OCI-LY3 (cell line): ENCODE measurements around the gene LECT2.

Source experiments
- H2AFZ ChIP-seq: fragments of 200-600, 300-600 bp; shearing (Covaris generic); 2 replicates; pipeline ENCODE4 v1.6.0; 2014; ENCODE audit warnings: antibody characterized with exemption, low read depth, low read length
- H3K27ac ChIP-seq: fragments of 200-600, 300-600 bp; sonication (generic); 2 replicates; pipeline ENCODE4 v1.5.1; 2014; ENCODE audit warnings: mild to moderate bottlenecking, low read length, moderate library complexity, mixed read lengths
- H3K27me3 ChIP-seq: fragments of 200-600, 300-600 bp; sonication (generic); 2 replicates; pipeline ENCODE4 v1.6.1; 2014; ENCODE audit warnings: low read depth, low read length, mixed read lengths
- H3K36me3 ChIP-seq: fragments of 200-600, 300-600 bp; sonication (generic); replicated peaks from 2 replicates; pipeline ENCODE3; 2014; ENCODE audit warnings: low read depth, low read length, mixed read lengths
- H3K4me1 ChIP-seq: fragments of 300-600, 200-600 bp; sonication (generic); 2 replicates; pipeline ENCODE4 v1.6.1; 2014; ENCODE audit warnings: low read length, mixed read lengths
- H3K4me2 ChIP-seq: fragments of 200-600, 300-600 bp; sonication (generic); 2 replicates; pipeline ENCODE4 v1.6.1; 2014; ENCODE audit warnings: low read length, mixed read lengths
- H3K4me3 ChIP-seq: fragments of 300-600, 200-600 bp; sonication (generic); 2 replicates; pipeline ENCODE4 v1.5.1; 2014; ENCODE audit warnings: antibody characterized with exemption, mild to moderate bottlenecking, low read length, moderate library complexity
- H3K79me2 ChIP-seq: fragments of 300-600, 200-600 bp; shearing (Covaris generic); 2 replicates; pipeline ENCODE4 v1.6.1; 2014; ENCODE audit warnings: mild to moderate bottlenecking, low read length, mixed read lengths
- H3K9ac ChIP-seq: fragments of 300-600, 200-600 bp; shearing (Covaris generic); 2 replicates; pipeline ENCODE4 v1.6.0; 2014; ENCODE audit warnings: mild to moderate bottlenecking, low read length, moderate library complexity
- H3K9me3 ChIP-seq: fragments of 200-600, 300-600 bp; shearing (Covaris generic); 2 replicates; pipeline ENCODE4 v1.6.1; 2014; ENCODE audit warnings: low read length, mixed read lengths; ENCODE audit not compliant: insufficient read depth
- H4K20me1 ChIP-seq: fragments of 200-600, 300-600 bp; sonication (generic); 2 replicates; pipeline ENCODE4 v1.6.1; 2016; ENCODE audit warnings: low read length, mixed read lengths; ENCODE audit not compliant: insufficient read depth
- EZH2phosphoT487 ChIP-seq: fragments of 200-600 bp; shearing (Covaris generic); IDR thresholded peaks from 2 replicates; pipeline ENCODE4 v1.6.1; 2018; ENCODE audit warnings: antibody characterized with exemption, mixed run types, low read depth
- TF ChIP-seq, protein P1 (sequence below): fragments of 200-600, 300-600 bp; sonication (generic); IDR thresholded peaks from 2 replicates; pipeline ENCODE4 v1.5.1; 2014; ENCODE audit warnings: antibody characterized with exemption, low read length, low read depth

LECT2 gene

DNA sequence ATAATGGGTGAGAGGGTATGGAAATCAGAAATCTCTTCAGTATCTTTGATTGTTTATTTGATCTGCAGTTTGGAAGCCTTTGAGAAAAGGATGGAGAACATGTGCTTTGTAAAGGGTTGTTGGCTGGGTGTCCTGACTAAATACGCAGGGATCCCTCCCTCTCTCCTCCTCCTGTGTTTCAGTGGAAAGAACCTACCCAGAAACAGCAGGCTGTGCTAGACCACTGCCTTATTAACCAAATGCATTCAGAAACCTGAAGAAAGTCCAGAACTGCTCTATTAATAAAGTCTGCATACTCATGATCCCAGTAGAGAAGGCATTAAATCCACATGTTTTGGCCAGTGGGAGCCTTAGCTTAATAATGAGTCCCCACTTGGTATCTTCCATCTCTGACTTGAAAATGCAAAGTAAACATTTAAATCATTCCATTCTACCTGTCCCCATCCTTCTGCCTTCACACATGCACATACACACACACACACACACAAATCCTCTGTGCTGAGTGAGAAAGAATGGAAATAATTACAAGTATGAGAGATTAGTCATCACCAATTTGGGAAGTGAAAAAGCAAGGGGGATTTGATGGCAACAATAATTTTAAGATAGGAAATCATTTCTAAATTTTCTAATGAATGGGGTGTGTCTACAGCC, 10.0 kb upstream of the LECT2 start:
- Histone ChIP-seq H3K4me1 (peaks cover 18% of the 10 kb centered on the region), H3K79me2 (no peaks in the 10 kb centered on the region)

GRCh38 chr5:135955525-135955924, 742 bp upstream of the LECT2 start:
- Histone ChIP-seq H3K4me3 (no peak overlapping the region), H3K4me2 (peak overlapping the region; percentile 14; the same call in 1 of the 2 replicates), H3K4me1 (peaks cover 5% of the 10 kb centered on the region; the same call in 1 of the 2 replicates), H3K36me3 (no peaks in the 10 kb centered on the region), H2AFZ (peak overlapping the region; percentile 30; the same call in 1 of the 2 replicates), H3K27me3 (peaks cover 1% of the 10 kb centered on the region; the same call in 1 of the 2 replicates), H3K79me2 (no peaks in the 10 kb centered on the region), H3K9ac (no peak overlapping the region), H3K9me3 (no peaks in the 10 kb centered on the region), H4K20me1 (no peaks in the 10 kb centered on the region), H3K27ac (no peak overlapping the region)
- TF ChIP-seq, protein P1, sequence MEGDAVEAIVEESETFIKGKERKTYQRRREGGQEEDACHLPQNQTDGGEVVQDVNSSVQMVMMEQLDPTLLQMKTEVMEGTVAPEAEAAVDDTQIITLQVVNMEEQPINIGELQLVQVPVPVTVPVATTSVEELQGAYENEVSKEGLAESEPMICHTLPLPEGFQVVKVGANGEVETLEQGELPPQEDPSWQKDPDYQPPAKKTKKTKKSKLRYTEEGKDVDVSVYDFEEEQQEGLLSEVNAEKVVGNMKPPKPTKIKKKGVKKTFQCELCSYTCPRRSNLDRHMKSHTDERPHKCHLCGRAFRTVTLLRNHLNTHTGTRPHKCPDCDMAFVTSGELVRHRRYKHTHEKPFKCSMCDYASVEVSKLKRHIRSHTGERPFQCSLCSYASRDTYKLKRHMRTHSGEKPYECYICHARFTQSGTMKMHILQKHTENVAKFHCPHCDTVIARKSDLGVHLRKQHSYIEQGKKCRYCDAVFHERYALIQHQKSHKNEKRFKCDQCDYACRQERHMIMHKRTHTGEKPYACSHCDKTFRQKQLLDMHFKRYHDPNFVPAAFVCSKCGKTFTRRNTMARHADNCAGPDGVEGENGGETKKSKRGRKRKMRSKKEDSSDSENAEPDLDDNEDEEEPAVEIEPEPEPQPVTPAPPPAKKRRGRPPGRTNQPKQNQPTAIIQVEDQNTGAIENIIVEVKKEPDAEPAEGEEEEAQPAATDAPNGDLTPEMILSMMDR, result no peak
- no peak for TF ChIP-seq EZH2phosphoT487

More for the DNA sequence above, 10.0 kb upstream of the LECT2 start:
- no peak overlapping the region for H3K27ac ChIP-seq
- no peak overlapping the region; the same call in 1 of the 2 replicates for H3K9ac ChIP-seq
- H3K4me3 ChIP-seq, result no peak overlapping the region; the same call in 1 of the 2 replicates
- no peaks in the 10 kb centered on the region for H3K27me3 ChIP-seq
- no peaks in the 10 kb centered on the region for H4K20me1 ChIP-seq
- no peak overlapping the region for H2AFZ ChIP-seq
- no peak for TF ChIP-seq EZH2phosphoT487
- TF ChIP-seq, protein P1, result no peak
- no peaks in the 10 kb centered on the region for H3K36me3 ChIP-seq
- peak overlapping the region; percentile 52 for H3K4me2 ChIP-seq
- no peaks in the 10 kb centered on the region for H3K9me3 ChIP-seq

DNA sequence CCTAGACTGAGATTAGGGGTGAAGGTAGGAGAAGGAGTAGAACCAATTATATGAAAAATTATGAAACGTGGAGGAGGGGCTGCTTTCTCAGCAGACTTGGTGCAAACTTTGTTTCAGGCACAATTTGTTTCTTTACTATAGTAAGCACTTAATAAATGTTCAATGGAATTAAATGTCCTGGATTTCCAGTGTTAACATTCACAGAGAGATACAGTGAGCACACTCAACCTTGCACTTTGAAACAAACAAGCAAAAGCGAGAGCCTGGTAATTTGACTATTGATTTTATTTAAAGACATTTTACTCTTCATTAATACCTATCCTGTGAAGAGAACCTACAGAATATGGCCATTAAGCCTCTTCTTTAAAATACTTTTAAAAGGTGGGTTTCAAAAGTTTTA, 933 bp downstream of the LECT2 start:
- Histone ChIP-seq H4K20me1 (no peaks in the 10 kb centered on the region), H3K36me3 (no peaks in the 10 kb centered on the region), H3K4me1 (peaks cover 5% of the 10 kb centered on the region; the same call in 1 of the 2 replicates), H3K79me2 (no peaks in the 10 kb centered on the region), H3K27ac (no peak overlapping the region), H3K4me2 (no peak overlapping the region), H3K9ac (no peak overlapping the region), H3K4me3 (no peak overlapping the region), H2AFZ (no peak overlapping the region), H3K27me3 (peaks cover 5% of the 10 kb centered on the region; the same call in 1 of the 2 replicates), H3K9me3 (no peaks in the 10 kb centered on the region)
- no peak for TF ChIP-seq EZH2phosphoT487
- TF ChIP-seq, protein P1, result no peak

DNA sequence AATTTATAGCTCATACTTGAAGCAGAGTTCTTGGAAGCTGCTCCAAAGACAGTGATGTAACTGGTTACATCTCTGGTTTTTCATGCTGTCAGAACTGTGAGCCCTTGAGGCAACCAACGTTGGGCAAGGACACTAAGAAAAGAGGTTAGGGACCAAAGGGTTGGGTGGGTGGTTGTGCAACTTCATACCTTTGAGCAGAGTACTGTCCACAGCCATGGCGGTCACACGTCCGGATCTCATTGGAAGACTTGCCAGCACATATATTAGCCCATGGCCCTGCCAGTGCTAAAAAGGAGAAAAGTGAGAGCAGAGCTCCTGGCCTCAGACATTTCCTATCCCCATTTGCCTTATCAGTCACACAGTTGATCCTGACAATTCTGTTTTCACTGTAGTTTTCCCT, 2.1 kb downstream of the LECT2 start:
- Histone ChIP-seq H3K4me1 (peaks cover 5% of the 10 kb centered on the region; the same call in 1 of the 2 replicates), H3K9me3 (no peaks in the 10 kb centered on the region), H3K4me3 (no peak overlapping the region)

More for the DNA sequence above, 2.1 kb downstream of the LECT2 start:
- TF ChIP-seq, protein P1, result no peak
- TF ChIP-seq EZH2phosphoT487, result no peak
- H3K27me3 ChIP-seq, result peaks cover 5% of the 10 kb centered on the region; the same call in 1 of the 2 replicates
- no peak overlapping the region for H3K9ac ChIP-seq
- no peak overlapping the region for H2AFZ ChIP-seq
- no peaks in the 10 kb centered on the region for H4K20me1 ChIP-seq
- H3K4me2 ChIP-seq, result no peak overlapping the region
- H3K27ac ChIP-seq, result no peak overlapping the region
- no peaks in the 10 kb centered on the region for H3K79me2 ChIP-seq
- H3K36me3 ChIP-seq, result no peaks in the 10 kb centered on the region
